CD4-positive, alpha-beta T cell treated with Interleukin-17A for 4 hours (primary cell): ENCODE measurements around the gene FRMD8.

Experiments
- DNase-seq: peaks from one replicate; pipeline ENCODE4 v3.0.0-alpha.2; 2020; ENCODE audit warnings: mixed read lengths

FRMD8 gene

GRCh38 chr11:65426839-65427690 lies 40.6 kb downstream of the FRMD8 start:
- DNase-seq = peak; percentile 46

- DNase-seq = peak; percentile 56
Measured at GRCh38 chr11:65427691-65428577, 41.5 kb downstream of the FRMD8 start.

- DNase-seq = peak; percentile 43
Measured at GRCh38 chr11:65428578-65429067, 42.2 kb downstream of the FRMD8 start.

GRCh38 chr11:65429068-65429681 lies 42.7 kb downstream of the FRMD8 start:
- peak; percentile 22 for DNase-seq

- DNase-seq = peak; percentile 73
Measured at GRCh38 chr11:65429724-65430405, 43.4 kb downstream of the FRMD8 start.

- peak; percentile 42 for DNase-seq
Measured at GRCh38 chr11:65430406-65431217, 44.2 kb downstream of the FRMD8 start.

GRCh38 chr11:65431451-65432099 lies 45.1 kb downstream of the FRMD8 start:
- DNase-seq = peak; percentile 52

- DNase-seq = no peak
Measured at GRCh38 chr11:65432100-65432650, 45.7 kb downstream of the FRMD8 start.

GRCh38 chr11:65432686-65433582 lies 46.5 kb downstream of the FRMD8 start:
- peak; percentile 13 for DNase-seq

GRCh38 chr11:65433657-65434056 lies 47.2 kb downstream of the FRMD8 start:
- DNase-seq = no peak

- DNase-seq = no peak
Measured at GRCh38 chr11:65434057-65434666, 47.7 kb downstream of the FRMD8 start.

GRCh38 chr11:65434667-65435410 lies 48.4 kb downstream of the FRMD8 start:
- DNase-seq = no peak

- peak; percentile 11 for DNase-seq
Measured at GRCh38 chr11:65435411-65435931, 49.0 kb downstream of the FRMD8 start.

GRCh38 chr11:65435981-65436411 lies 49.6 kb downstream of the FRMD8 start:
- DNase-seq = peak; percentile 19

GRCh38 chr11:65436412-65437032 lies 50.1 kb downstream of the FRMD8 start:
- DNase-seq = peak; percentile 9

- no peak for DNase-seq
Measured at GRCh38 chr11:65437436-65438227, 51.2 kb downstream of the FRMD8 start.
